CD4-positive, alpha-beta T cell treated with Interleukin-6 at 100 ng/mL for 8 hours (primary cell): ENCODE results near the gene INTS13.
A peak's percentile ranks its signal among the peaks of the same experiment; 100 is the strongest.
"Not testable (repeated sequence)": the region's sequence is repeated elsewhere in the genome, so short reads cannot be mapped to it uniquely, and the experiment has no call there.

Experiments used
- DNase-seq: peaks from one replicate; pipeline ENCODE4 v3.0.0-alpha.2; 2020; ENCODE audit warnings: mixed read lengths, low spot score

INTS13 gene

DNA sequence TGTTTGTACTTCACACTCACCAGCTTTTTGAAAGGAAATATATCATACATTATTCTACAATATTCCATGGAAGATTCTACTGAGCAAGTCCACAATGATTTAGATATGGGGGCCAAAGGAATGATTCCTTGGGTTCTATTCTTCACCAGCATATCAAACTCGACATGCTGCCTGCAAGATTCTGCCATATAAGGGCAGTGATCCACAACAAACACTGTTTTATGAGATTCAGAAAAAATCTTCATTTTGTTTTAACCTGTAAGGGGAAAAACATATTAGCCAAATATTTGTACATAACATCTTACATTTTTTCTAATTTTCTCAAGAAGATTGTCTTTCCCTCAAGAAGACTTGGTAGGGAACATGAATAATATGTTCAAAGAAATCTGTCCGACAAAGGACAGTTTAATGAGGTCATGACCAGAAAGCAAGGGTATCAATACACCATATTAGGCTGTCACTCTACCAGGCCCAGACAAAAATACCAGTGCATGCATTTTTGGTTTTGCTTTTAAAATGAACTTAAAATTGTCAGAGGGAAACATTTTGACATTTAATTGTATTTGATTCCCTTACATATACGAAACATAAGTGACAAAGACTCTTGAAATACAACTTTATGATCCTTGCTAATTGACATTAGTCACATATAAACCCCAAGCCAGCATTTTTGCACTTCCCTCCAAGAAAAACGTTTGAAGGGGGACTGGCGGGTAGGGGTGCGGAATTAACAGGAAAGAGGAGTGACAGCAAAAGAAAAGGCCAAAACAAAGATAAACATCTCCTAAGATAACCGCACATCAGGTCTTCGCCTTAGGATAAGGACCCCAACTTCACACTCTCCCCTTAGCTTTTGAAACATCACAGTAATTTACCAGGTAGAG is 980 bp downstream of the INTS13 start:
- DNase-seq: no peak

DNA sequence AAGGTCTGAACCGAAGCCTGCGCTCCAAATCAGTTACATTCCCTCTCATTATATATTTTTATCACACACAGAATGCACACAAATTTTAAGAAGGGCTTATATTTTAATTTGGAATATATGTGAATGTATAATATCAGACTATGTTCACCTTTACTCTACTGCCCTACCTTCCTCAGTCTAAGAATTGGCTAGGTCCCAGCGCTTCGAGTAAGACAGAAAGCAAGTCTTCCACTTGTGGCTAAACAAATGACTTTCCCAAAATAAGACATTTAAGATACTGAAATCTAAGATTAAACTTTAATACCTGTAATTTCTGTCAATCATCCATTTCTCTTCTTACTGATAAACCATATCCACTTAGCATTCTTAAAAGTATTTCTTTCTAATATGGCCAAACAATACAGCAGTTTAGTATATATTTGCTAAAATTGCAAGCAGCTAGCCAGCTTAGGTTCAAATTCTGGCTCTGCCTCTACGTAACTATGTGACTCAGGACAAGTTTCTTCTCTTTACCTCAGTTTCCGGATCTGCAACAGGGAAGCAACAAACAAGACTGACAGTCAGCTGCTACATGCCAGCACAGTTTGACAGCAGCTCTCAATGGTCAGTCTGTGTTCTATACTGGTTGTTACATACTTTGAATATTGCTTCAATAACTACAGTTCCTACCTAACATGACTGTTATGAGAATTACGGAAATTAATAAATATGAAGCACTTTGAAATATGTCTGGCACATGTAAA is 2.0 kb downstream of the INTS13 start:
- DNase-seq: peak; percentile 16

DNA sequence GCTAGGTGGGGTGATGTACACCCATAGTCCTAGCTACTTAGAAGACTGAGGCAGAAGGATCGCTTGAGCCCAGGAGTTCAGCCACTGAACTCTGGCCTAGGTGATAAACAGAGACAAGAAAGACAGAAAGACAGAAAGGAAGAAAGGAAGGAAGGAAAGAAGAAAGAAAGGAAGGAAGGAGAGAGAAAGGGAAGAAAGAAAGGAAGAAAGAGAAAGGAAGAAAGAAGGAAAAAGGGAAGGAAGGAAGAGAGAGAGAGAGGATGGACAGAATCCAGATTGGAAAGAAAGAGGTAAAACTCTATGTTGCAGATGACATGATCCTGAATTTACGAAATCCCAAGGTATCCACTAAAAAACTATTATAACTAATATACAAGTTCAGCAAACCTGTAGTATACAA is 8.2 kb downstream of the INTS13 start:
- no peak for DNase-seq

DNA sequence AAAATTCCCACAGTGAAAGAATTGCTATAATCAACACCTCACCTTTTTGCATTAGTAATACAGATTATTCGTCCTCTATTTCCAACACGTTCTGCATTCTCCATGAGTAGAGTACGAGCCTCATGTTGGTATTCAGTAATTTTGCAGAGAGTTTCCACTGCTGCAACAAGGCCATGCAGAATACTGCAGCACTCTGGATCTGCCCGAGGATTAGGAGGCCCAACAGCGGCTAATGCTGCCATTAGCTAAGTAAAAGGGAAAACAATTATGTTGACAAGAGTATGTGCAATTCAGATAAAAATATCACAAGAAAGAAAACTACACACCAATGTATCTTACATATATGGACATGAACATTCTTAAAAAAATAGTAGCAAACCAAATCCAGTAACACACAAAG is 9.1 kb downstream of the INTS13 start:
- DNase-seq: no peak

DNA sequence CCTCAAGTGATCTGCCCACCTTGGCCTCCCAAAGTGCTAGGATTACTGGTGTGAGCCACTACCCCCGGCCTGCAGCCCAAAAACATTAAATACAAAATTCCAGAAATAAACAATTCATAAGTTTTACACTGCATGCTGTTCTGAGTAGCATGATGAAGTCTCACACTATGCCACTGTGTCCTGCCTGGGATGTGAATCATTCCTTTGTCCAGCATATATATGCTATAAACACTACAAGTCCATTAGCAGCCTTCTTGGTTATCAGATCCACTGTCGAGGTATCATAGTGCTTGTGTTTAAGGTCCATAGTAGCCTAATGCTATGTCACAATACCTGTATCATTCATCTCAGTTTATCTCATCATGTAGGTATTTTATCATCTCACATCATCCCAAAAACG is 15.9 kb downstream of the INTS13 start:
- DNase-seq: no peak

DNA sequence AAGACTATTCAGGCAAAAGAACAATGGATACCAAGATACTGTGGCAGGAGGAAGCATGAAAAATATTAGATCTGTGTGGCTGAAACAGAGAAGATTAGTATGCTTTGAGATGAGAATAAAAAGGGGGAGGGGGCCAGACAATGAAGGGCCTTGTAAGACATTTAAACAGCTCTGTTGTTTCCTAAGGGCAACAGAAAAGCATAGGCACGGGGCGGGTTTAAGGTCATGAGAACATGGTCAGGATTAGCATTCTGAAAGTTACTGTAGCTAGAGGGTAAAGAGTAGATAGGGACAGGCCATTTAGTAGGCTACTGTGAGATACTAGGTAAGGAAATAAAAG is 18.6 kb downstream of the INTS13 start:
- DNase-seq: no peak

DNA sequence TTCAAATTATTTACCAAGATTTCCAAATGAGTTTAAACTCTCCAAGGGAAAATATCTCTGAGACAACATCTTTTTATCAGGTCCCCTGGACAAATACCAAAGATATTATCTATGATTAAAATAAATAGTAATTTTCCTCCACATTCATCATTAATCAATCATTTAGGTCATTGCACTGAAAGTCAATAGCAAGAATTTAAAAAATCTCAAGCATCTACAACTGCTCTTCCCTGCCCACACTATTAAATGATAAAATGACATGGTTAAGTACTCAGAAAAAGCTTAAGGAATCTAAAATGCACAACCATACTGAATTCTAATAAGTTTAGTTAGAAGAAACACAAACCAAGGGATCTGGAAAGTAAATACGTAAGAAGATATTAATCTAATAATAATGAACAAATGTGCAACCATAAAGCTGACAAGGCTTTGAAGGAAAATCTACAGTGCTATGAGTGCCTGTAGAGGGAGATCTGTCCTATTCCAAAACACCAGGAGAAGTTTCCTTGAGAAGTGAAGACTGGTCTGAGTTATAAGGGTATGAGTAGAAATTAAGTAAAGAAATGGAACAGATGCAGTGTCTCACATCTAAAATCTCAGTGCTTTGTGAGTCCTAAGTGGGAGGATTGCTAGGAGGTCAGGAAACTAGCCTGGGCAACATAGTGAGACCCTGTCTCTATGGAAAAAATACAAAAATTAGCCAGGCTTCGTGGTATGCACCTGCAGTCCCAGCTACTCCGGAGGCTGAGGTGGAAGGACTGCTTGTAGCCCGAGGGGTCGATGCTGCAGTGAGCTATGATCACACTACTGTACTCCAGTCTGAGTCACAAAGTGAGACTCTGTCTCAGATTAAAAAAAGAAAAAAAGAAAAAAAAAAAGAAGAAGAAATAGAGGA is 19.2 kb downstream of the INTS13 start:
- DNase-seq: no peak

DNA sequence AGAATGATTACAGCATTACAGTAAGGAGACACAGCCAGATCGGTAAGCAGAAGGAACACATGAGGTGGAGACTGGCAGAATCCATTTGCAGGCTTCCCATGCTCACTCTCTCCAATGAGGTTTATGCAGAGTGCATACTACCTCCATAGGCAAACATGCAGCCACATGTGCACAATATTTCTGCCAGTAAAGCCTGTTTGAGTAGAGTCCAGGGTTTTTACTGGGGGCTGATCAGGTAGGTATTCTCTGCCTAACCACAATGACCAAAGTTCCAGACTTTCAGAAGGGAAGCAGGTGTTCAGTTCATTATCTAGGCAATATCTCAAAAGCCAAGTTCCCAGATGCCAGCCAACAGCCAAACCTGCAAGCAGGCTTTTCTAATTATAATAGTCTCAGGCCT is 31.1 kb downstream of the INTS13 start:
- no peak for DNase-seq

DNA sequence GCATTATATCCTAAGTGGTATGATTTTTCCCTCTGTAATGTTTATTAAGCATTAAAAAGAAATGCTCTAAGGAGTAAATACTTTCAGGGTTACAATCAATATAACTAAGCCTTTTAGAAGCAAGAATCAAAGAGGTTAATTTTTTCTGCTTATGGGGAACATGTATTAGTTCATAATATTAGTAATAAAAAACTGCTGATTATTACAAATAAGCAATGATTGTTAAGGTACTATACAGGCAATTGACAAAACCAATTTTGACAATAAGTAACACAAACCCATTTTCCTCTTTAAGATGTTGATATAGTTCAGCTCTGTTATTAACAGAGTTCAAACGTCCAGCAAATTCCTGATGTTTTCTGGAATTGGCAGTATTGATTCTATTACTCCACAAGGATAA is 31.8 kb downstream of the INTS13 start:
- no peak for DNase-seq

DNA sequence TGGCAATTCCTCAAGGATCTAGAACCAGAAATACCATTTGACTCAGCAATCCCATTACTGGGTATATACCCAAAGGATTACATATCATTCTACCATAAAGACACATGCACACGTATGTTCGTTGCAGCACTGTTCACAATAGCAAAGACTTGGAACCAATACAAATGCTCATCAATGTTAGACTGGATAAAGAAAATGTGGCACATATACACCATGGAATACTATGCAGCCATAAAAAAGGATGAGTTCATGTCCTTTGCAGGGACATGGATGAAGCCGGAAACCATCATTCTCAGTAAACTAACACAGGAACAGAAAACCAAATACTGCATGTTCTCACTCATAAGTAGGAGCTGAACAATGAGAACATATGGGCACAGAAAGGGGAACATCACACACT is 34.4 kb downstream of the INTS13 start:
- DNase-seq: not testable (repeated sequence)

DNA sequence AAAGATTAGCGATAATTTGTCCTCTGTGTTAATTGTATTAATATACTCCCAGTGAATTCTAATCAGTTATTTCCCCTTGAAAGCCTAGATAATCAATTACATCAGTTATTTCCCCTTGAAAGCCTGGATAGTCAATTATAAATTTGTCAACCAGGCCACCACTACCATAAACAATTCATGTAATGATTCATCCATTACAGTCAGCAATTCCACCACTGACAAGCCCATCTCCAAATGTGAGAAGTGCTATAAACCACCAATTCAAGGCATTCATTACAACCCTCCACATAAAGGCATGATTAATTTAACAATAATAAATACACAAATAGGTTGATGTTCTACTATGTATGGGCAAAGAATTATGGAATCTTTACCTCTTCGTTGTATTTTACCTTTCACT is 40.9 kb downstream of the INTS13 start:
- no peak for DNase-seq

DNA sequence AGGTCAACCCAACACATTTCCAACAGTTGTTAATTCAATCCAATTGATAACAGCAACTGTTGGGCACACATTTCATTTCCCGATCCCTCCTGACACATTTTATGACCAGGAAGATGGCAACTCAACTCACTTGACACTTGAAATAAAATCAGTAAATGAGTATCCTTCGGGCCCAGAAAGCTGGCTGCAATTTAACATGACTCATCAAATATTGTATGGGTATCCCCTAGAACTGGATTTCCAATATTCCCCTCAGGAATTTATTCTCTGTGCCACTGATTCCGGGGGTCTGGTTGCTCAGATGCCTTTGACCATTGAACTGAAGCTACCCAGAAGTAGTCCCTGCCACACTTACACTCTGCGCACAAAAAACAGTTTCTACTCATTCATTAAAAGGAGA is 42.1 kb downstream of the INTS13 start:
- DNase-seq: no peak

DNA sequence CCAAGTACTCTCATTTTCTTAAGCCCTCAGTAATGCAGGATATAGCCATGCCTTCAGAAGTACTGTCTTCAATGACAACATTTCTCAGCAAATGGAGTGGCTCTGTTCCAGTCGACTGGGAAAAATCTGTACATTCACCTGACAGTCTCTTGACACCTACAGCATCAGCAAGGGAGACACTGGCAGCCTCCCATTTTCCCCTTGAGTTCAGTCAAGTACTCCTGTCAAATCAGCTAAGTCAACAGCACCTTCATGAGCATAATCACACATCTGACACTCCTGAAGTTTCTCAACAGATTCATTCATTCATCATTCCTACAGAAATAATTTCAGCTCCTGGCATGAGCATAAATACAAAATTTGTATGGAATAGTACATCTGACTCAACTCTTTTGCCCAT is 46.1 kb downstream of the INTS13 start:
- no peak for DNase-seq

DNA sequence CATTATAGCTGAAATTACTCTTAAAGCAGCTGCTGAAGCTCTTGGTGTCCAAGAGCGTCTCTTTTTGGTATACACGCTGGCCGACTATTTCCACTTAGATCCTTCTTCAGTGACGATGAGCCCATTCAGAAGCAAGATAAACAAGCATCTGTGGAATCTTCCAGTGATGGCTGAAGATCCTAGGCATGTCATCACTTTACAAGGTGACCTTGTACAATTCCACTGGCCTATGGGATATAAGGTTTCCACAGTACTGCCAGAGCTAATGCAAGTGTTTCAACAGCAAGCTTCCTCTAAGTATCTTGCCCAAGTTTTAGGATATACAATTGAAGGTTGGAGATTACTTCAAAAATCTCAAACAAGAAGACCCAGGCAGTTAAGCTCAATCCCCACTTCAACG is 47.0 kb downstream of the INTS13 start:
- no peak for DNase-seq

DNA sequence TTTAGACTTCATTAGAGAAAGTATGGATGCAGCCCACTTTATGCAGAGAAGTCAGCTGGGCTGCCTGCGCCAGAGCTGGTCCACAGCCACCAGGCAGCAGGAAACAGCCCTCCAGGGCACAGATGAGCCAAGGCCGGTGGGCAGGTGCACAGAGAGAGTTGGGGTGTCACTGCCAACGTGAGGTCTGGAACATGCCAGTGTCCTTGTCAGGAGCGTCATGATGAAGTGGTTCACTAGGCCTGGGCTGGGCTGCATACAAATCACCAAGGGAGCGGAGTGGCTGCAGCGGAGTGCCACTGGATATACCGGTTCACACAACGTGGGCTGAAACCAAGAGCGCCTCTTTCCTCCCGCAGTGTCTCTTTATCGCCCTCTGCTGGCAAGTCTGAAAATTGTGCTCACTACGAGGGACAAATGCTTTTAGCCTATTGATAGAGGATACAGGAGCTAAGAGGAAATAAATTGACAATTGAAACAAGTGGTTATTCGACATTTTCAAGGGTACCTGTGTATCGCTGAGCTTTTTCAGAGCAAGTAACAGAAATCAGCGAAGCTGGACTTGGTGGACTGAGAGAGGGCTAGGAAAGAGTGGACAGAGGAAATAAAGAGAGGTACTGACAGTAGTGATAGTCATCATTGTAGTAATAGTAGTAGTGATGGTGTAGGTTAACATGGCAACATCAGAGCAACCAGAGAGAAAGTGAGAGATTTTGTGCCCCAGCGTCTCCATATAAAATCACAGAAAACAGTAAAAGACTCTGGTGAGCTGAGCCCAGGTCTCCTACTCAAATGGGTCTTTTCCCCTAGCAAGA is 52.8 kb downstream of the INTS13 start:
- peak; percentile 84 for DNase-seq

DNA sequence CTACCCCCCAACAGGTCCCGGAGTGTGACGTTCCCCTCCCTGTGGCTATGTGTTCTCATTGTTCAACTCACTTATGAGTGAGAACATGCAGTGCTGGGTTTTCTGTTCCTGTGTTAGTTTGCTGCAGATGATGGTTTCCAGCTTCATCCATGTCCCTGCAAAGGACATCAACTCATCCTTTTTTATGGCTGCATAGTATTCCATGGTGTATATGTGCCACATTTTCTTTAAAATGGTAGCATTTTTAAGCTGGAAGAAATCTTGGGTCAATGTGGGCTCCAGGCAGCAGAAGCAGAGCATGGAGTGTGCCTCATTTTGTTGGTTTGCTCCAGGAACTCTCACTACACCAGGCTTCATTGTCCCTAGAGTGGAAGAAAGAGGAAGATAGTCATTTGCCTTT is 57.2 kb downstream of the INTS13 start:
- no peak for DNase-seq

DNA sequence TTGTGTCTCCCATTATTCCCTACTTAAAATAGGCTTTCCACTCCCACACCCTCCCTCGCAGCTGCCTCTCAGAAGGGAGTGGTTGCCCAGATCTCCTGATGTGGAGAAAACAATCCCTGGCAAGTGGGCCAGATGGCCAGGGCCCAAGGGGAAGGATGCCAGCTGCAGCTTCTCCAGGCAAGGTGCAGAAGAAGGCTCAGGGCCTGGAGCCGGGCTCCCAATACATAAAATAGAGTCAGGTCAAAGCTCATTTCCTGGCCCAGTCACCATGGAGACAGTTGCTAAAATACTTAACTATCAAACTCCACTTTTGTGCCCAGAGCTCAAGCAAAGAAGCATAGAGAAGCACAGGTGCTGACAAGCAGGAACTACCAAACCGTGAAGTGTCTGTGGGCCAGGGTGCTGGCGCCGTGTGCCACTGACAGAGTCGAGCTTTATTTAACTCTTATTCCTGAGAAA is 59.1 kb downstream of the INTS13 start:
- DNase-seq: no peak

DNA sequence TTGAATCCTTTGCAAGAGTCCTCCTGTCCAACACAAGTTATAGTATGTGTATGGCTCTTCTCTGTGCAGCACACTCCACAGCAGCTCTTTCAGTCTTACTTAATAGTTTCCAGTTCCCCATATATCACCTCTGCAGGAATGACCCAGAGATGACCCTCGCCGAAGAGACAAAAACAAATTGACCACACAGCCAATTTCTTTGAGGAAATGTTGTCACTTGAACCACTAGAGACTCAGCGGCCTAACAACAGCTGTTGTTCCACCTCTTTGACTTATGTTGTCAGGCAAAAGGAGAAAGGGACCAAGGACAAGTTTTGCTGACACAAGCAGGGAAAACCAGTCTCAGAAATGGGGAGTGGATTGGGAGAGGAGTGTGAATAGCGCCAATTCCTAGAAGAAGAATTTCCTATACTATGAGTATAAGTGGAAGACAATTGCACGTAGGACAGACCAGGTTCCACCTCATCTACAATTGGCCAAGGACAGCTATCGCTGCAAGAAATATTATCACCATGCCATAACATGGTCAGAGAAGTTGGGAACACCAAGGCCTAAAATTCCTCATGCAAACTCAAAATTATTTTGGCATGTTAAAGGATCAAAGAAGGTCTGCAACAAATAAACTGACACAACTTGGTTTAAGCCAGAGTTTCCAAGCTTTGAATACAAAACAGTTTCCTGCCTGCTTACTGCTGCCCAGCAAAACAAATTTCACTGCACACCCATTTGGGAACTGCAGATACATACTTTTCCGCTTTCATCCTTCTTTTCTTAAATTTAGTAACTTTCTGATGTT is 63.1 kb downstream of the INTS13 start:
- DNase-seq: no peak

DNA sequence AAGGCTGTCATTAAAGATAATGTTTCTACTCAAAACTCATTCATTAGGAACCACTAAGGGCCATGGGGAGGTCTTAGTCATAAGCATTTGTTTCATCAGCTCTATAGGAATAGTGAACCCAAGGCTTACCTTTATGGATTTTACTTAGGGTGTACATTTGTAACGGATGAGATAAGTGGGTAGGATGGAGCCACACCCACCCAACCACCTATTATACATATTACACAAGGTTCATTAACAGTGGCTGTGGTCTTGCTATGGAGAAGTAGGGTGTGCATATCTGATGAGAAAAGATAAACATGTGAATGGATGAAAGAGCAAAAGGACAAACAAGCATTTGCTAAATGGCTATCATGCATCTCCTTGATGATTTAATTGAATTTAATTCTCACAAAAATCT is 65.2 kb downstream of the INTS13 start:
- DNase-seq: no peak

DNA sequence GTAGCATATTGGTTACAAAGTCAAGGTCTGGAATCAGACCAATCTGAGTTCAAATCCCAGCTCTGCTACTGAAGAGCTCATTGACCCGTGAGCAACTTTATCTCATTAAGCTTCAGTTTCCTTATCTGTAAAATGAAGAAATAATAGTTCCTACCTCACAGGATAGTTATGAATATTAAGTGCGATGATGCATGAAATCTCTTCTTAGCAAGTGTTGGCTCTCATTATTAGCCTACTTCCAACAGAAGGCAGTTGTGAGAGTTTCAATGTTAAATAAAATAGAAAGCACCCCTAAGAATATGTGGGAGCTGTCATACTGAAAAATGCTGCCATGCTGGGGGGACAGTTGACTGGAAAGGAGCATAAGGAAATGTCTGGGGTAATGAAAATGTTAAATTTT is 65.8 kb downstream of the INTS13 start:
- no peak for DNase-seq
